Stimulated activated CD4-positive, alpha-beta T cell treated with anti-CD3 and anti-CD28 coated beads, Interleukin-4, amount 100 ng/mL, for 4 hours (primary cell): Measurements from ENCODE around the gene NDUFC1.
"Not testable (repeated sequence)": the region's sequence is repeated elsewhere in the genome, so short reads cannot be mapped to it uniquely, and the experiment has no call there.

Experiments
- DNase-seq, 2 experiments: peaks; one replicate each; pipeline ENCODE4 v3.0.0-alpha.2; 2020

Gene NDUFC1

GRCh38 chr4:139301821-139302611, at the start of gene NDUFC1:
NDUFC1 (minus strand) TSS chr4:139302477; CDS start chr4:139295798, 6,679 bp downstream.
- peak; percentile 50 to 55 for DNase-seq

DNA sequence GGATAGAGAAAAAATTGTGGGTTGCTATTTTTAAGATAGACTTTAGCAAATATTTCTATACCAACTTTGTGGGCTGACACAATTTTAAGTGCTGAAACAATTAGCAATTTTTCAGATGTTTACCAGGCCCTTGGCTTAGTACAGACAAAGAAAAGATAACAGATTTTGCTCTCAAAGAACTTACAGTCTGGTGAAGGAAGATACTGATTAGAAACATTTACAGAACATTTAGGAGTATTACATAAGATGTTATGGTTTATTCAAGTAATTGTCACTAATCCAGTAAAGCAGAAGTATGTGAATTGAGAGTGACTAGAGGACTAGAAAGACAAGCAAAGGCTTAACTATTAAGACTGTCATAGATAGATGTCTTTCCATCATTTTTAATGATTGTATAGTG, 35.3 kb upstream of the NDUFC1 start:
- no peak for DNase-seq

DNA sequence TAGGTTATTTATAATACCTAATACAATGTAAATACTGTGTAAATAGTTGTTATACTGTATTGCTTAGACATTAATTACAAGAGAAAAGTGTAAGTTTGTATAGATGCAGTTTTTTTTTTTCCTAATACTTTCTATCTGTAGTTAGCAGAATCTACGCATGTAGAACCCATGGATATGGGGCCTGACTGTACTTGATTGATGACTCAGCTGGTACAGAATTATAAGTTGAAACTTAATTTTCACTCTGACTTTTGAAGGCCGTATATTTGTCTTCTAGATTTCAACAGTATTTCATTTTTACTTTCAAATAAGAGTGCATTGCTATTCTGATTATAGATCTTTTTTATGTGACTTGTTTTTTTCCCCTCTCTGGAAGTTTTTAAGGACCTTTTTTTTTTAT, 30.8 kb upstream of the NDUFC1 start:
- DNase-seq = no peak

GRCh38 chr4:139331185-139331584, 28.9 kb upstream of the NDUFC1 start:
- DNase-seq = no peak

GRCh38 chr4:139330283-139330682, 28.0 kb upstream of the NDUFC1 start:
- DNase-seq = no peak

GRCh38 chr4:139329665-139330200, 27.5 kb upstream of the NDUFC1 start:
- no peak for DNase-seq

DNA sequence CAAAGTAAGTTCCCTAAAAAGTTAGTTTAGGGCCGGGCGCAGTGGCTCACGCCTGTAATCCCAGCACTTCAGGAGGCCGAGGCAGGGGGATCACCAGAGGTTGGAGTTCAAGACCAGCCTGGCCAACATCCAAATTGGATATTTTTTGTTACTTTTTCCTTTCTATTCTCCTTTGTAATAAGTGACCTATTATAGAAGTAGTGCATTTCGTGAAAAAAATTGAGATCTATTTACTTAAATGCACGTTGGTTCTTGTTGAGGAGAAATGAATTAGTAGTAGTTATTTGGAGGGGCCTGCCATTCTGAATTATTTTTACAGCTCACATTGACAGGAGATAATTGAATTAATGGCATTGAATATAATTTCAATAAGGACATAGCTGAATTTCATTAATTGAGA, 22.3 kb upstream of the NDUFC1 start:
- DNase-seq = no peak

- DNase-seq = not testable (repeated sequence)
These were observed 20.3 kb upstream of the NDUFC1 start for GRCh38 chr4:139322541-139322940.

DNA sequence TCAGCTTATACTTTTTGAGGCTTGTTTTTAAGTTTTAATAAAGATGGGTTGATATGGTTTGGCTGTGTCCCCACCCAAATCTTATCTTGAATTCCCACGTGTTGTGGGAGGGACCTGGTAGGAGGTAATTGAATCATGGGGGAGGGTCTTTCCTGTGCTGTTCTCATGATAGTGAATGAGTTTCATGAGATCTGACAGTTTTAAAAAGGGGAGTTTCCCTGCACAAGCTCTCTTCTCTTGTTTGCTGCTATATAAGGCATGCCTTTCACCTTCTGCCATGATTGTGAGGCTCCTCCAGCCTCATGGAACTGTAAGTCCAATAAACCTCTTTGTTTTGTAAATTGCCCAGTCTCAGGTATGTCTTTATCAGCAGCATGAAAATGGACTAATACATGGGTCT, 19.8 kb upstream of the NDUFC1 start:
- not testable (repeated sequence) for DNase-seq

DNA sequence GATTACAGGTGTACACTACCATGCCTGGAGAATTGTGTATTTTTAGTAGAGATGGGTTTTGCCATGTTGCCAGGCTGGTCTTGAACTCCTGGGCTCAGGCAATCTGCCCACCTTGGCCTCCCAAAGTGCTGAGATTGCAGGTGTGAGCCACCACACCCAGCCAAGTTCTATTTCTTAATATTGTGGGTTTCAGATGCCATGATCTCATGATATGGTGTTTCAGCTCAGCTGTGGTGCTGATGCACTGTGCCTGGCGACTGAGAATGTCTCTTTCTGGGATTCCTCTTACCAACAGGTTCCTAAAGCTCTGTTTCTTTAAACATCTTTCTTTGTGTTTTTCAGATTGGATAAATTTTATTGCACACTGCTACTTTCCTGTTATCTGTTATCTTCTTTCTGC, 17.3 kb upstream of the NDUFC1 start:
- no peak for DNase-seq

DNA sequence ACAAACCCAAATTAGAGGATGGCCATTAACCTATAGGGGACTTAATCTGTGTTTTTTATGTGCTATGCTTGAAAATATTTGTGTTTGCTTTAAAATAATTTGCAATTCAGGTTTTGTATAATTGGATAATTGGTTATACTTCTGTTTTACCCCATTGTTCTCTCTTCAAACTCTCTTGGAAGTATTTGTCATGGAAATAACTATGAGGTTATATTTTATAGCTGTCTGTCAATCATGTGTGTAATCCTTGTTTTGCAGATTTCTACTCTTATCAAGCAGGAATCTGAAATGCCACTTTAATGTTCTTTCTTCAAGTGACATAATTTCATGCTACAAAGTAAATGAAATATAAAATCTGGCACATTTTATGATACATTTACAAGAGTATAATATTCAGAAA, 15.4 kb upstream of the NDUFC1 start:
- DNase-seq = no peak

DNA sequence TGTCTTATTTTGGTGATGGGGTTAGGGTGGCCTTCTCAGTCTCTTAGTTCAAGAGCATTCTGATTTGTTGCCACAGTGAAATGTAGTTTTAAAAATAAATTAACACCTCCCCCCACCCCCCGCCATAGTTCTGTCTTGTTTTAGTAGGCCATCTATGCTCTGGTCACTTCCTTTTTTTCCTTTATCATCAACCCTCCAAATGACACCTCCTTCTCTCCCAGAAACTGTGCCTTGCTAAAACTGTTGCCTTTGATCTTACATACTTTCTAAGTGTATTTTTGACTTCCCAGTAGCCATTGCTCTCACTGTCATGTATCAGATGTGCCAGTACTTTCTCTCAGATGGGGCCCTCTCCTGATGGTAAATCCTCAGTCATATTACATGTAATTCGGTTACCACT, 14.5 kb upstream of the NDUFC1 start:
- DNase-seq = no peak

DNA sequence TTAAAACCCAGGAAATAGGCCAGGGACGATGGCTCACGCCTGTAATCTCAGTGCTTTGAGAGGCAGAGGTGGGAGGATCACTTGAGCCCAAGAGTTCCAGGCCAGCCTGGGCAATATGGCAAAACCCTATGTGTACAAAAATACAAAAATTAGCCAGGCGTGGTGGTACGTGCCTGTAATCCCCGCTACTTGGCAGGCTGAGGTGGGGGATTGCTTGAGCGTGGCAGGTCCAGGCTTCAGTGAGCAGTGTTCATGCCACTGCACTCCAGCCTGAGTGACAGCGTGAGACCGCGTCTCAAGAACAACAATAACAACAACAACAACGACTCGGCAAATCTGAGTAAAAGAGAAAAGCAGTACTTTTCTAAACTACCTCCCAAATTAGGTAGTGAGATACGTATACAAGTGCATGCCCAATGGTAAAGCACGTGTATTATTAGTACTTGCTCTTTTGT, 13.0 kb upstream of the NDUFC1 start:
- no peak for DNase-seq

GRCh38 chr4:139314047-139314800, 11.9 kb upstream of the NDUFC1 start:
- DNase-seq = no peak

- DNase-seq = not testable (repeated sequence)
These were observed 11.1 kb upstream of the NDUFC1 start for GRCh38 chr4:139313414-139313813.

DNA sequence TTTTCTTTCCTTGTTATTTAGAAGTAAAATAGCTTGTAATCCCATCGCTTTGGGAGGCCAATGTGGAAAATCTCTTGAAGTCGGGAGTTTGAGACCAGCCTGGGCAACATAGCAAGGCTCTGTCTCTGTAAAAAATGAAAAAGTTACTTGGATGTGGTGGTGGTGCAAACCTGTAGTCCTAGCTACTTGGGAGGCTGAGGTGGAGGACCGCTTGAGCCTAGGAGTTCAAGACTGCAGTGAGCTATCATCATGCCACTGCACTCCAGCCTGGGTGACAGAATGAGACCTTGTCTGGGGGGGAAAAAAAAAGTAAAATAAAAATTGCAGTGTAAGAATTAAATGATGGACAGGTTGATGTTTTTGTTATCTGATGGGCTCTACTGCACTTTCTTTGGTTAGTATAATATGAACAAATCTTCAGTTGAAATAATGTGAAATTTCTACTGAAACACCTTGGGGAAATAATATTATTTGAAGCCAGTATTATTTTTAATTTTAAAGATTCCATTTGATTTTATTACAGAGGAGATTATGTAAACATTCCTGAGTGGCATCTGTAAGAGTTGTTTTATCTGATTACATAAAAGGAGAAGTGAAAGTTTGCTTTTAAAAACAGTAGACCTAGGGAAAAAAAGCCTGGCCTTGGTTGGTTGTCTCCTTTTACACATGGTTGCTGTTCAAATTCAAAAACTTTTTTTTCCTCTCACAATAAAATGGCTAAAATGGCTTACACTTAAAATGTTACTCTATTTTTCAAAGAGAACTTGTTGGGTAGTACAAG, 10.5 kb upstream of the NDUFC1 start:
- DNase-seq = no peak

DNA sequence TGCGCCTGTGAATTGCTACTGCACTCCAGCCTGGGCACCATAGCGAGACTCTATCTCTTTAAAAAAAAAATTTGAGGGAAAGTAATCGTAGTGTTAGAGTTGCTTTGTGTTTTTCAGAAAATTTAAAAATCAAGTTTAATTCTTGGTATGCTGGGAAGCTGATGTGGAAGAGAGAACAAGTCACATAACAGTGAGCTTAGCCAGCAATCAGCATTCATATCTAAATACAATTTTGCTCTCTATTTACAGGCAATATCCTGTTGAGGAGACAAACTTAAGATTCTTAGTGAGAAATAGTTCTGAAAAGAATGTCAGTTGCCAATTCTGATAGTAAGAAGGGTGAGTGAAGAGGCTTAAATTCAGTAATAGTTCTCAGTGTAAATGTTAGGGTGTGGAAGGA, 9.6 kb upstream of the NDUFC1 start:
- no peak for DNase-seq

DNA sequence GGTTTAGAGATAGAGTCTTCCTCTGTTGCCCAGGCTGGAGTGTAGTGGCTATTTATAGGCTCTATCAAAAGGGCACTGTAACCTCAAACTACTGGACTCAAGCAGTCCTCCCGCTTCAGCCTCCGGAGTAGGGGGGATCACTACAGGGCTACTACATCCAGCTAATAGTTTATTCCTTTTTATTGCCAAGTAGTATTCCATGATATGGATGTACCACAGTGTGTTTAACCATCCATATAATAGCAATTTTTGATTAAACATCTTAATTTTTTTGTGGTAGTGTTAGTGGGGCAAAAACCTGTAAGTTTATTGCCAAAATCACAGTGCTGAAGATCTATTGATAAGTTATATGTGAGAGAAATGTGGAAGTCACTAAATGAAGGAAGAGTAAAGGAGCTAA, 2.6 kb upstream of the NDUFC1 start:
- no peak for DNase-seq

DNA sequence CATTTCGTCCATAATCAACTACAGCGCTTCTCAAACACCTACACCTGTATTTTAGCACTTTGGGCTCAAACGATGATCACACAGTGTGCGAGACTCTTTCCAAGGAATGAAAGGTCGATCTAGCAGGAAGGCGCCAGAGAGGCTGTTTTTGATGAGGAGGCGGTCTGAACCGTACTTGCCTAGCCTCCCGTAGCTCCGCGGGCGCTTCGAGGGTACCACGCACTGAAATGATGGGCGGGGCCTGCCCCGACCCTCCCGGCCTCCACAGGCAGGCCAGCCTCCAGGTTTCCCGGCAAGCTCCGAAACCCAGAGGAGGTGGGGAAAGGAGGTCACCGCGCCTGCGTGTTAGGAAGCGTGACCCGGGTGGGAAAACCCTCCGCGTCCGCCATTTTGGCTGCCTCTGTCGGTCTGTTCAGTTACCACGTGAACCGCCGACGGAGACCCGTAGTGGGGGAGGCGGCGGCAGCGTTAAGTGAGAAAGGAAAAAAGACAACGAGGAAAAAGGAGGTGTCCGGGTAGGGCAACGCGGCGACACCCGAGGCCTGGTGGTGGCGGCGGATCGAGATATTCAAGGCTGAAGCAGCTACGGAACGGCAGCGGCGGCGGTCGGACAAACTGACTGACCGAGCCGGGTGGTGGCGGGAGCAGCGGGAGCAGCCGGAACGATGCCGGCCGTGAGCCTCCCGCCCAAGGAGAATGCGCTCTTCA, 1.0 kb downstream of the NDUFC1 start, which contains the start of gene NAA15:
TSS of gene NAA15 (plus strand) at position 393 of the 708 bp plus-strand sequence. CDS start at position 666, 273 bp downstream.
- peak; percentile 94 to 98 for DNase-seq

- peak in 1 of 2 experiments; percentile 18 for DNase-seq
These were observed 1.7 kb downstream of the NDUFC1 start for GRCh38 chr4:139300431-139301112.

- DNase-seq = no peak
These were observed 2.7 kb downstream of the NDUFC1 start for GRCh38 chr4:139299536-139299935.

DNA sequence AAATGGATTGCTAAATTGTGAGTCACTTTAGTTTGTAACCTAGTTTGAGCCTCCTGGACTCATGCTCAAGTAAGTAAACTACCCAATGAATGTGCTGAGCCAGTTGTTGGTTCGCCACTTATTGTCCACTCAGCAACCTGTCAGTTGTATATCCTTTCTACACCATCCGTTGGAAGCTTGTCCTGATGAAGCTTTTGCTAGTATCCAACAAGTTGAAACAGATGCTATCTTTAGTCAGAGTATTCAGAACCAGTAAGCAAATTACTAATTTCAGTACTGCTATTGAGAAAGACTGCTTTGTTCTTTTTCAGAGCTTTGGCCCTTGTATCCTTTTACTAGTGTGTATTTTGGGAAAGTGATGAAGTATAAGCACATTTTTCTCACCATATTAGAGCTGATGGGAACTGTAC, 5.3 kb downstream of the NDUFC1 start:
- DNase-seq = no peak
